ENCODE data around the gene CLSTN3. TPM values are rescaled to one million over a fixed set of nuclear protein-coding genes. Genes with fewer than 3 reads are reported as not detected.

The CLSTN3 gene
- total and polyA plus RNA-seq, 2 of the 13 experiments (the other 11 are each of a cell fraction or from before 2014, with no cell fraction given): 26.2 to 94.1 TPM

DNA sequence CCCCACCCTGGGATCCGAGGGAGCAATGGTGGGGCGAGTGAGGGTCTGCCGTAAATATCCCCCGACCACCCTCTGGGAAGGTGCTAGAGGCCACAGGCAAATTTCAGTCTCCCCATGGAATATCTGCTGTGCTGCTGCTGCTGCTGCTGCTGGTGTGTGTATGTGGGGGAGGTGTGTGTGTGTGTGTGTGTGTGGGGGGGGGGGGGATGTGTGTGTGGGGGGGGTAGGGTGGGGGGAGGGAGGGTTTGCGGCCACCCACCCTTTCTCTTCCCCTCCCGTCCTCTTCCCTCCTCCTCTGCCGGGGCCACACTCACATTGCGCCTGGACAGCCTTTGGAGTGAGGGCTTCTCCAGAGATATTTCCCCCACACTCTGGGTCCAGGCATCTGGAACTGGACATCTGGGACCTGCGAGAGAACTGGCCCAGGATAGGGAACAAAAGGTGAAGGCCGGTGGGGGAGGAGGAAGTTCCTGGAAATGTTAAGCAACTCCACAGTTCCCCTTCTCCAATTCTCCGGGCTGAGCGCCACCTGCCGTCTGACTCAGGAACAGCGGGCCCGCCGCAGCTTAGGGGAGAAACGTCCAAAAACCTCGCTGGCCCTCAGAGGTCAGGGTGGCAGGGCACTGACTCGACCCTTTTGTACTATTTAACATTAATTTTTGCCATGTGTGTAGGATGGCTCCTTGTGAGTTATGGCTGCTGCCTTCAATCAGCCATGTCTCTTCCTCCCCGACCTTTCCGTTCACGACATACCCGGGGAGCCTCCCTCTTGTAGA is 21.2 kb upstream of the CLSTN3 start, which contains the start of gene C1RL (continued):
- TF ChIP-seq, protein P1, sequence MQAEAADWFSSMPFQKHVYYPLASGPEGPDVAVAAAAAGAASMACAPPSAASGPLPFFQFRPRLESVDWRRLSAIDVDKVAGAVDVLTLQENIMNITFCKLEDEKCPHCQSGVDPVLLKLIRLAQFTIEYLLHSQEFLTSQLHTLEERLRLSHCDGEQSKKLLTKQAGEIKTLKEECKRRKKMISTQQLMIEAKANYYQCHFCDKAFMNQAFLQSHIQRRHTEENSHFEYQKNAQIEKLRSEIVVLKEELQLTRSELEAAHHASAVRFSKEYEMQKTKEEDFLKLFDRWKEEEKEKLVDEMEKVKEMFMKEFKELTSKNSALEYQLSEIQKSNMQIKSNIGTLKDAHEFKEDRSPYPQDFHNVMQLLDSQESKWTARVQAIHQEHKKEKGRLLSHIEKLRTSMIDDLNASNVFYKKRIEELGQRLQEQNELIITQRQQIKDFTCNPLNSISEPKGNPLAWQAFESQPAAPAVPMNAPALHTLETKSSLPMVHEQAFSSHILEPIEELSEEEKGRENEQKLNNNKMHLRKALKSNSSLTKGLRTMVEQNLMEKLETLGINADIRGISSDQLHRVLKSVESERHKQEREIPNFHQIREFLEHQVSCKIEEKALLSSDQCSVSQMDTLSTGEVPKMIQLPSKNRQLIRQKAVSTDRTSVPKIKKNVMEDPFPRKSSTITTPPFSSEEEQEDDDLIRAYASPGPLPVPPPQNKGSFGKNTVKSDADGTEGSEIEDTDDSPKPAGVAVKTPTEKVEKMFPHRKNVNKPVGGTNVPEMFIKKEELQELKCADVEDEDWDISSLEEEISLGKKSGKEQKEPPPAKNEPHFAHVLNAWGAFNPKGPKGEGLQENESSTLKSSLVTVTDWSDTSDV (CRISPR knock-in tag; IDR thresholded peaks at IDR 0.05): no peak
- TF ChIP-seq ZNF792 (CRISPR knock-in tag; IDR thresholded peaks at IDR 0.05) (no peak), ZNF556 (CRISPR knock-in tag; IDR thresholded peaks at IDR 0.05; ENCODE audit: borderline replicate concordance) (0 out of 2 replicates have a peak, but pooled peaks have one; percentile 45), ATRX (CRISPR knock-in tag; IDR thresholded peaks at IDR 0.05; ENCODE audit: borderline replicate concordance) (no peak), NFIB (CRISPR knock-in tag; IDR thresholded peaks at IDR 0.05; ENCODE audit: borderline replicate concordance) (no peak), POLR2AphosphoS2 (IDR thresholded peaks at IDR 0.05; ENCODE audit: low read depth, low read length) (no peak), ARID2 (CRISPR knock-in tag; IDR thresholded peaks at IDR 0.05; ENCODE audit: borderline replicate concordance) (no peak), SP1 (IDR thresholded peaks at IDR 0.05) (no peak), SP1 (CRISPR knock-in tag; IDR thresholded peaks at IDR 0.05) (no peak), MAFK (conservative IDR thresholded peaks at IDR 0.05 in 1 of 2, IDR thresholded peaks at IDR 0.05 in 1 of 2; ENCODE audit: low read length in 2 of 2) (no peak), SMARCE1 (IDR thresholded peaks at IDR 0.05; ENCODE audit: borderline replicate concordance) (no peak), TEAD2 (CRISPR knock-in tag; IDR thresholded peaks at IDR 0.05) (no peak), ZNF775 (CRISPR knock-in tag; IDR thresholded peaks at IDR 0.05; ENCODE audit: borderline replicate concordance) (no peak), SETDB1 (CRISPR knock-in tag; IDR thresholded peaks at IDR 0.05; ENCODE audit: borderline replicate concordance) (no peak), ZNF83 (CRISPR knock-in tag; IDR thresholded peaks at IDR 0.05; ENCODE audit: borderline replicate concordance) (no peak), TMF1 (CRISPR knock-in tag; IDR thresholded peaks at IDR 0.05; ENCODE audit: low read depth) (no peak), SAP130 (CRISPR knock-in tag; IDR thresholded peaks at IDR 0.05; ENCODE audit: low read depth) (peak; percentile 64; the same call in 1 of the 2 replicates), MED8 (CRISPR knock-in tag; IDR thresholded peaks at IDR 0.05; ENCODE audit: insufficient replicate concordance) (no peak), ZEB1 (IDR thresholded peaks at IDR 0.05; ENCODE audit: insufficient replicate concordance, low read depth) (peak; percentile 51), ZBTB20 (CRISPR knock-in tag; IDR thresholded peaks at IDR 0.05; ENCODE audit: borderline replicate concordance, low read depth) (no peak), ZNF879 (CRISPR knock-in tag; IDR thresholded peaks at IDR 0.05) (no peak)
- TF ChIP-seq, protein P2, sequence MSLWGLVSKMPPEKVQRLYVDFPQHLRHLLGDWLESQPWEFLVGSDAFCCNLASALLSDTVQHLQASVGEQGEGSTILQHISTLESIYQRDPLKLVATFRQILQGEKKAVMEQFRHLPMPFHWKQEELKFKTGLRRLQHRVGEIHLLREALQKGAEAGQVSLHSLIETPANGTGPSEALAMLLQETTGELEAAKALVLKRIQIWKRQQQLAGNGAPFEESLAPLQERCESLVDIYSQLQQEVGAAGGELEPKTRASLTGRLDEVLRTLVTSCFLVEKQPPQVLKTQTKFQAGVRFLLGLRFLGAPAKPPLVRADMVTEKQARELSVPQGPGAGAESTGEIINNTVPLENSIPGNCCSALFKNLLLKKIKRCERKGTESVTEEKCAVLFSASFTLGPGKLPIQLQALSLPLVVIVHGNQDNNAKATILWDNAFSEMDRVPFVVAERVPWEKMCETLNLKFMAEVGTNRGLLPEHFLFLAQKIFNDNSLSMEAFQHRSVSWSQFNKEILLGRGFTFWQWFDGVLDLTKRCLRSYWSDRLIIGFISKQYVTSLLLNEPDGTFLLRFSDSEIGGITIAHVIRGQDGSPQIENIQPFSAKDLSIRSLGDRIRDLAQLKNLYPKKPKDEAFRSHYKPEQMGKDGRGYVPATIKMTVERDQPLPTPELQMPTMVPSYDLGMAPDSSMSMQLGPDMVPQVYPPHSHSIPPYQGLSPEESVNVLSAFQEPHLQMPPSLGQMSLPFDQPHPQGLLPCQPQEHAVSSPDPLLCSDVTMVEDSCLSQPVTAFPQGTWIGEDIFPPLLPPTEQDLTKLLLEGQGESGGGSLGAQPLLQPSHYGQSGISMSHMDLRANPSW (CRISPR knock-in tag; IDR thresholded peaks at IDR 0.05; ENCODE audit: borderline replicate concordance): no peak
- TF ChIP-seq, protein P3, sequence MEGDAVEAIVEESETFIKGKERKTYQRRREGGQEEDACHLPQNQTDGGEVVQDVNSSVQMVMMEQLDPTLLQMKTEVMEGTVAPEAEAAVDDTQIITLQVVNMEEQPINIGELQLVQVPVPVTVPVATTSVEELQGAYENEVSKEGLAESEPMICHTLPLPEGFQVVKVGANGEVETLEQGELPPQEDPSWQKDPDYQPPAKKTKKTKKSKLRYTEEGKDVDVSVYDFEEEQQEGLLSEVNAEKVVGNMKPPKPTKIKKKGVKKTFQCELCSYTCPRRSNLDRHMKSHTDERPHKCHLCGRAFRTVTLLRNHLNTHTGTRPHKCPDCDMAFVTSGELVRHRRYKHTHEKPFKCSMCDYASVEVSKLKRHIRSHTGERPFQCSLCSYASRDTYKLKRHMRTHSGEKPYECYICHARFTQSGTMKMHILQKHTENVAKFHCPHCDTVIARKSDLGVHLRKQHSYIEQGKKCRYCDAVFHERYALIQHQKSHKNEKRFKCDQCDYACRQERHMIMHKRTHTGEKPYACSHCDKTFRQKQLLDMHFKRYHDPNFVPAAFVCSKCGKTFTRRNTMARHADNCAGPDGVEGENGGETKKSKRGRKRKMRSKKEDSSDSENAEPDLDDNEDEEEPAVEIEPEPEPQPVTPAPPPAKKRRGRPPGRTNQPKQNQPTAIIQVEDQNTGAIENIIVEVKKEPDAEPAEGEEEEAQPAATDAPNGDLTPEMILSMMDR (CRISPR knock-in tag; IDR thresholded peaks at IDR 0.05): peak; percentile 95

All from HepG2 (cell line).